Measurements from ENCODE around the gene RPS14.

Gene RPS14

DNA sequence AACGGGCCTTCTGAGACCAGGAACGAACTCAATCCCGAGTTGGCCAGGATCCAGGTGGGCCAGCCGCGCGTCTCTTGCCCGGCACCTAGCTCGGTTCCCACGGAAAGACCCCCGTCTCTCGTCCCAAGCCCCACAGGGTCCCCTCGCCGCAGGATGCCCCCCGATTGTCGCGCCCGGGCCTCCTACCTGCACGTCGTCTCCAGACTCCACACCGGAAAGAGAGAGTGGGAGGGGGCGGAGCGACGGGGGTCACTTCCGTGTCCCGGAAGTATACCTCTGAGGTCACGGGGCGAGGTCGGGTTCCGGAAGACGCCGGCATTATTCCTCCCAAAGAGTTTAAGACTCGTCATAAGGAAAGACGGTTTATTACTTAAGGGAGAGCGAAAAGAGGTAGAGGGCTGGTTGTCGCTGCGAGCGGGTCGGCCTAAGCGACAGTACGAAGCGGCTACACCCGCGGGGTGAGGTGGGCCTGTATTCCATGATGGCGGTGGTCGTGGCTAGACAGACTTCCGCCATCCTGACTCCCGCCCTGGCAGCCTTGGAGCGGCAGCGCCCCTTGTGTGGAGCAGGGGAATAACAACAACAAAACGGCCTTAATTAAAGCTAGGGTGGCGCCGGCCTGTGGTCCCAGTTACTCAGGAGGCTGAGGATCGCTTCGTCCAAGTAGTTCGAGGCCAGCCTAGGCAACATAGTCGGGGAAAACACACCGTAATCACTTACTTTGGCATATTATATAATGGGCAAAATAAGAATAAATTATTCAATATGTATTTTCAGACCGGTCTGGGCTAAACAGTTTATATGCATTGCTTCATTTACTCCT is at the start of gene RPS14:
RPS14 (minus strand) TSS at position 223 of the 823 bp plus-strand sequence. CDS start 2,006 bp downstream, outside the sequence.
- DNase-seq (ENCODE audit: low read depth in 2 of 3, low spot score in 1 of 3), result peak; percentile 88 to 96 (median 90)

DNA sequence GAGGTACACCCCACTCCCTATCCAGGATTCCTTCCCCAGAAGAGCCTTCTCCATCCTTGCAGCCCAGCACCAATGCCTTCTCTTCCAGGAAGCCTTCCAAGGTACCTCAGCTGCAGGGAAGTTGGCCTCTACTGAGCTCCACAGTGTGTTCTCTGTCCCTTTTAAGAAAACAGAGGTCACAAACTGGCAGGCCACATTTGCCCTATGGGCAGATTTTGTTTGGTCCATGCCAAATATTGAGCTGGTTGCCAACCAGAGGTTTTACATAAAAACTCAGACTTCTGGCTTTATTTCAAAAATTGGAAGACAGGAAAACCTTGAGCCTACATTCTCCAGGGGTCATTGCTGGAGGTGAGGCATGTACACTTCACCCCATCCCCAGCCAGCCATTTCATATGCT is 49.4 kb upstream of the RPS14 start:
- no peak for DNase-seq (ENCODE audit: low read depth in 2 of 3, low spot score in 1 of 3)

DNA sequence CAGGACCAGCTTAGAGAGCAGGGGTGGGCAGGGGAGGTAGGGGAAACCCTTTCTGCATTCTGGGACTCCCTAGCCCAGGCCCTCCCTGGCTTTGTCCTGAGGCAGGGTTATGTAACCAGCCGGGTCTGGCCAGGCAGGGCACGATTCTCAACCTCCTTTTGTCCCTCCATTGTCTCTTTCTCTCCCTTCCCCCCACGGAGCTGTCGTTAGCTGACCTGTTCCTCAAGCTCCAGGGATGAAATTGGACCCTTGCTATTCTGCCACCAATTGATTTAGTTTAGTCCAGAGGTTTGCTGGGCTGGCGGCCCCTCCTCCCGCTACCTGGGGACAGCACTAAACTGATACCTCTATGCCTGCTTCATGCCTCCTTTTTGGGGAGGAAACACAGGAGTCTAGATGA is 49.0 kb upstream of the RPS14 start:
- no peak for DNase-seq (ENCODE audit: low read depth in 2 of 3, low spot score in 1 of 3)

DNA sequence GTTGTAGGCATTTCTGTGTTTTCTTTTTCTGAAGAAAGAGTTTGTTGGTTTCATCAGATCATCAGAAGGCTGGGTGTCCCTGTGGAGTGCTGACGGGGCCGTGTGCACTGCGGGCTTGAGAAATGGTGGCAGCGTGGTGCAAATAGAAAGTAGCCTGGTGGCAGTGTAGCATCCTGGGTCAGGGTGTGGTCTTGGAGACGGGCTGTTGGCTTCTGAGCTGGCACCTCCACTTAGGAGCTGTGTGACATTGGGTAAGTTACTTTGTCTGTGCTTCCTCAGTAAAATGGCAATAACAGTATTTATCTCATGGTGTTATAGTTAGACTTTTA is 48.4 kb upstream of the RPS14 start:
- DNase-seq (ENCODE audit: low read depth in 2 of 3, low spot score in 1 of 3), result no peak

DNA sequence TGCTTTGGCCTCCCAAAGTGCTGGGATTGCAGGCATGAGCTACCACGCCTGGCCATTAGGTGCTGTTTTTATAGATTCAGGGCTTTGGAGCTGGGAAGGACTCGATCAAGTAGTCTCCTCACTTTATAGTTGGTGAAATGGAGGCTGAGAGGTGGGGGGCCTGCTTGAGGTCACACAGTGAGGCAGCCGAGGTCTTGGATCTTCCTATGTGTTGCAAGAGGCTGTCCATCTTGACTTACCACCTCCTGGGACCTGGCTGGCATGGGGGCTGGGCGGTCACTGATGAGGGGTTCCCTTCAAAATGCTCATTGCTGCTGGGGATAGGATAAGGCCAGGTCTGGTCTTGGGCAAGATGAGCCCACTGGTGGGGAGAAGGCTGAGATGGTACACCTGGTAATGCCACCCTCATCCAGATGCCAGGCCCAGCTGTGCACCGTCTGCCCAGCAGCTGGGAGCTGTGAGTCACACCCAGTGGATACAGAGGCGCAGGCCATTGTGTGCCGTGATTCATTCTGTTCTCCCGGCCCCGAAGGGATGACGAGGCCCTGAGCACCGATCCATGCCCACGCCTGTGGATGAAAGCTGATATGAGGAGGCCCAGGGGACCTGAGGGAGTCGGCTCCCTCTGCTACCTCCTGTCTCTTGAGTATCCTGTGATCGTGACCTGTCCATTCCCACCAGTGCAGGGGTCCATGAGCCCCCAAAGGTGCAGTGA is 47.9 kb upstream of the RPS14 start:
- no peak for DNase-seq (ENCODE audit: low read depth in 2 of 3, low spot score in 1 of 3)

DNA sequence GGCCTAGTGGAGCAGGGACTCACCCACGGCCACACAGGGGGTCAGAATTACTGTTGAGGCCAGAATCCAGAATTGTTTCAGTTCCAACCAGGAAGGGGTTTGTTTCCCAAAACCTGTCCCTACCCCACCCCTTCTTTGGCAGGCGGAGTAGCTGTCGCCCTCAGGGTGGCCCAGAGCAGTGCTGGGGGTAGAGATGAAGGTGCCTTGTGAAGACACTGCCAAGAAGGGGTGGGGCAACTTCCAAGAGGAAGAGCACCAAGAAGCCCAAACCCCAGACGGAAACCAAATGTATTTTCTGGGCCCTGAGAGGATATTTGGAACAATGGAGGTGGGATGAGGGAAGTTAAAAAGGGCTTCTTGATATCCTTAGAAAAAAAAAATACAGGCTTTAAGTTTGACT is 47.0 kb upstream of the RPS14 start:
- no peak for DNase-seq (ENCODE audit: low read depth in 2 of 3, low spot score in 1 of 3)

DNA sequence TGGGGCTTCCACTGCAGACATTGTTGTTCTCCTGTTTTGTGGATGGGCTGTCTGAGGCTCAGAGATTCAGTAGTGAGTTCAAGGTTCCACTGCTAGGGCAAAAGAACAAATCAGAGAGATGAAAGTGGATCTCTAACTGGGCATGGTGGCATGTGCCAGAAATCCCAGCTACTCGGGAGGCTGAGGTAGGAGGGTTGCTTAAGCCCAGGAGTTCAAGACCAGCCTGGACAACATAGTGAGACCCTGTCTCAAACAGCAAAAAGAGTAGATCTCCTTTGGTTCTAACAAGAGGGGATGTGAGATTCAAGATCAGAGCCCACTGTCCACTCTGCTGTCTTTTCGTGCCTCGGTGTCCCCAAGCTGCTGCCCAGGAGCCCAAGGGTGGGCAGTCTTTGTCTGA is 46.6 kb upstream of the RPS14 start:
- DNase-seq (ENCODE audit: low read depth in 2 of 3, low spot score in 1 of 3), result no peak

DNA sequence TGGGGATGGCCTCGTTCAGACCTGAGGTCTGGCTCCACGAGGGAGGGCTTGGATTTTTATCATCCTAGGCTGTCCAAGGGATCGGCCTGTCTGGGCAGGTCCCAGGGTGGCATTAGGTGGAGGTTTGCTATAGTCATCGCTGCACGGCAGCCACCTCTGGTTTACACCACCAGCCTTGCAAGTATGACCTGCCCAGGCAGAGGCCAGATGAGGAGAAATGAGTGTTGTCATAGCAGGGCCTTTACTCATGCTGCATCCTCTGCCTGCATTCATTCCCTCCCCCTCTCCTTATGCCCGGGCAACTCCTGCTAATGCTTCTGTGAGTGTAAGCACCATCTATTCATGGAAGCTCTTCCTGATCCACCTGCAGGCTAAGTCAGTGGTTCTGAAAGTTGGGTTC is 43.1 kb upstream of the RPS14 start:
- no peak for DNase-seq (ENCODE audit: low read depth in 2 of 3, low spot score in 1 of 3)

DNA sequence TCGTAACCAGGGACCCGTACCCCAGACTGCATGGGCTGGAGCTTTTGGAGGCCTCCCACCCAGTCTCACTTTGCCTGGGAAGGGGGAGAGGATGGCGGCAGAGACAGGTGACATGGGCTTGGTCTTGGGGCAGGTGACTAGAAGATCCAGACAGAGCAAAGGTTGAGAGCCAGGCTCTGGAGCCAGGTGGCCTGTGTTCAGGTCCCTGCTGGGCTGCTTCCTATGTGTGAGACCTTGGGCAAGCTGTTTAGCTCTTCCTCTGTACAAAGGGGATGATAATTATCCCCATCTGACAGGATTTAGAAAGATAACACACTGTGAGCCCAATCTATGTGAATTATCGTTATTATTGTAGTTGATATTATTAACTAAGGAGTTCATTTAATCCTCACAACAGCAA is 42.3 kb upstream of the RPS14 start:
- DNase-seq (ENCODE audit: low read depth in 2 of 3, low spot score in 1 of 3), result no peak

DNA sequence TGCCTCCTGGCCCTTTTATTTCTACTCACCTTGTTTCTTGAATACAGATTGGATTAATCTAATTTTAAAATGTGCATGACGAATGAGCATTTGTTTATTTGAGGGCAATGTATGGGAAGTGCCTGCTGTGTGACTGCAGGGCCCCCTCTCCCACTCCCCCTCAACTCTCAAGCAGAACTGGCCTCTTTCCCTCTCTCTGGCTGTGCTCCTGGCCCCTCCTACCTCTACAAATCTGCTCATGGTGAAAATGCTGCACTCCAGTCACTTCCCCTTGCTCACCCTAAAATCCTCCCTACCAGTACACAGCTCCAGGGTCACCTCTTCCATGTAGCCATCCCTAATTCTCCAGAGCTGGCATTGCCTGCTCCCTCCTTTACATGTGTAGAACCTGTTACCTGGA is 41.2 kb upstream of the RPS14 start:
- no peak for DNase-seq (ENCODE audit: low read depth in 2 of 3, low spot score in 1 of 3)

DNA sequence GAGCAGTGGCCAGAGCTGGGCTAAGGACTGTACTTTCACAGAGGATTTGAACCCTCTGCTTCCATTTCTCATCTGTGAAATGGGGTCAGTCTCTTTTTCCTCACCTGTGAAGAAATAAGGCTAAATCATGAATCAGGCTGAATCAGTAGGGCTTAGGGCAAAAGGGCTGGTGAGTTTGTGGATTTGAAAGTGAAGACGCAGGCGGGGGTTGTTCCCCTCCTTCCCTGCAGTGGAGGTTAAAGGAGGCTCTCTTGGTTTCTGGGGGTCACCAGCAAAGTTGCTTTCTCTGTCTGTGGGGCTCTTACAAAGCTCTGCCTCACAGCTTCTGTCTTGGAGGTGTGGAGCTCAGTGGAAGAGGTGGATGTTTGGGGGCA is 40.7 kb upstream of the RPS14 start:
- no peak for DNase-seq (ENCODE audit: low read depth in 2 of 3, low spot score in 1 of 3)

DNA sequence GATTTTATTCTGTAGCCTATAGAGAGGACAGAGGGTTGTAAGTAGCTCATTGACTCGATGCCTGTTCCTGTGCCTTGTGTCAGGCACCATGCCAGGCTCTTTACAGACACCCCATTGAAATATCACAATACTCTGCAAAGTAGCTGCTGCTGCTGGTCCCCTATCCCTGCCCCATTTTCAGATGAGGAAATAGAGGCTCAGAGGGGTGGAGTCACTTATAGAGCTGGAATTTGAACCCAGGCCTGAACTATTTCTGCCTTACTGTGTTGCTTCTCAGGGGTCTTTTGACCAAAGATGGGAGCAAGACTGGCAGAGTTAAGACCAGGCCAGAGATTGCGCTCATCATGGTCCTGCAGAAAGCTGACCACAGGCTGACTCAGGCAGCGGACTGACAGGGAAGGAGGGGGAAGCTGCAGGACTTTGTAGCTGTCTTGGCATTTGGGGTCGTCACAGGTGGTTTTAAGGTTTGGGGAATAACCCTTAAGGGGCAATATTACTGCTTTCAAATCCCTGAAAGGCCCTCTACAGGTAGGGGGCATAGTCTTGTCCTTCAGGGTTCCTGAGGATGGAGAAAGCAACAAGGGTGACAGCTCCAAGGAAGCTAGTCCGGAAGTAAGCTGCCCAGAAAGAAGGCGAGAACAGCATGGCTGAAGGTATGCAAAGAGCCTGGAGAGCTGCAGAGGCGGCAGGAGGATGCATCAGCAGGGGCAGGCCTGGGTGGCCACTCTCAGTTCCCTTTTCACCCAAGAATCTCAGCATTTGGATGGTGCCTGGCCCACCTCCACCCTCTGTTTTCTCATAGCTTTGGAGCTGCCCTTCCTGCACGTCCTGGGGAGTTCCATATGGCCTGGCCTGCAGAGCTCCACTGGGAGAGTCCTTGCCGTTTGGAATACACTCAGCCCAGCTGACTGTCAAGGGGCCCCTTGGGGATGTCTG is 40.1 kb upstream of the RPS14 start:
- DNase-seq (ENCODE audit: low read depth in 2 of 3, low spot score in 1 of 3), result no peak

DNA sequence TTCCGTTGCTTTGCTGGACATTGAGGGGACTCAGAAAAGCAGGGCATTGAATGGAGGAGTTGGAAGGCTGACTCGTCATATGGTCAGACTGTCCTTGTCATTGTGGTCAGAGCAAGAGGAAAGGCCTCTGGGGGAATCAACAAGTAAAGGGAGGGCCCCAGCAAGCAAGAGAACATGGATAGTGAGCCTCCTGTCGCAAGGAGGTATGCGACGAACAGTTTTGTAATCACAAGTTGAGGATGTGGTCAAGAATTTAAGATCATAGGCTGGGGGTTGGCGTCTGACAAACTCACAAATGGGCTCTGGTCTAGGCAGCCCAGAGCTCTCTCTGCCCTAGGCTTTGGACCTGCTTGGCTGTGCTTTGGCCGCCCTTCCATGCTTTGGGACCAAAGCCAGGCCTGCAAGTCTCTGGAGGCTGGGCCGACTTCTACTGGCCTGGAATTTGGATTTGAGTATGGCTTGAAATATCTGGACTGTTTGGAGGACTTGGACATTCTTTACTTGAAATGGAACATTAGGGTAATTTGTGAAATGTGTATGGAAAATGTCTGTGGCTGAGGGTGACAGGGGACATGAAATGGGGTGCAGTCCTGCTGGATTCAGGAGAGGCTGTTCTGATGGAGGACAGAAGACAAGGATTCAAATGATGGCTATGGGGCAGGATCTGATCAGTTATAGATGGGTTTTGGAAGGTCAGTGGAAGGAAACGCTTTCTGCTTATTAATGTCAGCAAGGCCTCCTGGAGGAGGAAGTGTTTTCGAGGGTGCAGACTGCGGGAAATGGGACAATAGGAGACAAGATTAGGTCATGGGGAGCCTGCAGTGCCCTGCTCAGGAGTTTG is 39.2 kb upstream of the RPS14 start:
- no peak for DNase-seq (ENCODE audit: low read depth in 2 of 3, low spot score in 1 of 3)

DNA sequence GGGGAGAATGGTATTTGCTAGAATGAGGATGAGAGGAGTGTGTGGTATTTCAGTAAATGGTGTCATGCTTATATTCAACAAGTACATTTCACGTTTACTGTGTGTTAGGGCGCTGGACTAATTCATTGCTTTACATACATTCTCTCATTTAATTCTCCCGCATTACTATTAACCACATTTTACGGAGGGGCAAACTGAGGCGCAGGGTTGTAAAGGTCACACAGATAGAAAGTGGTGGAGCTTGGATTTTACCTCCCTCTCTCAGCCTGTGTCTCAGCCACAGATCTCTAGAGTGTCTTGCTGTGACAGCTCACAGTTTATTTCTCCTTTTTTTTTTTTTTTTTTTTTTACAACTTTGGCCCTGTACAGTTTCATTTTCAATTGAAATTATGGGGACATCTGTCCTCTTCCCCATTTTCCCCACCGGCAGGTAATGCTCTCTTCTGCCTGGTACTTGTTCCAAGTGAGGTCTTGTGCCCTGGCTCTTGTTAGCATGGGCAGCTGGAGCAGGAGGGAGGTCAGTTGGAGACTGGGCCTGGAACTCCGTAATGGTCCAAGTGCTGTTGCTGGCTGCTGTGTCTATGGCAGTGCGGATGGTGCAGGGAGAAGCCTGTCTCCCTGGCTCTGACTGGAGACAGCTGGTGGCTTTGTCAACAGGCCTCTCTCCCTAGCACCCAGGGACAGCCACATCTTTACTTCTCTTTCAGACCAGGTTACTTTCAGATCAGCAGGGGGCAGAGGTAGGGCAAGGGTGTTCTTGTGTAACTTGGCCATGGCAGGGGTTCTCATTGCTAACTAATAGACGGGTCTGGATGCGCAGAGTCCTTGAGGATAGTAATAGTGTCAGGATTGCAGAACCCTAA is 37.9 kb upstream of the RPS14 start:
- no peak for DNase-seq (ENCODE audit: low read depth in 2 of 3, low spot score in 1 of 3)

DNA sequence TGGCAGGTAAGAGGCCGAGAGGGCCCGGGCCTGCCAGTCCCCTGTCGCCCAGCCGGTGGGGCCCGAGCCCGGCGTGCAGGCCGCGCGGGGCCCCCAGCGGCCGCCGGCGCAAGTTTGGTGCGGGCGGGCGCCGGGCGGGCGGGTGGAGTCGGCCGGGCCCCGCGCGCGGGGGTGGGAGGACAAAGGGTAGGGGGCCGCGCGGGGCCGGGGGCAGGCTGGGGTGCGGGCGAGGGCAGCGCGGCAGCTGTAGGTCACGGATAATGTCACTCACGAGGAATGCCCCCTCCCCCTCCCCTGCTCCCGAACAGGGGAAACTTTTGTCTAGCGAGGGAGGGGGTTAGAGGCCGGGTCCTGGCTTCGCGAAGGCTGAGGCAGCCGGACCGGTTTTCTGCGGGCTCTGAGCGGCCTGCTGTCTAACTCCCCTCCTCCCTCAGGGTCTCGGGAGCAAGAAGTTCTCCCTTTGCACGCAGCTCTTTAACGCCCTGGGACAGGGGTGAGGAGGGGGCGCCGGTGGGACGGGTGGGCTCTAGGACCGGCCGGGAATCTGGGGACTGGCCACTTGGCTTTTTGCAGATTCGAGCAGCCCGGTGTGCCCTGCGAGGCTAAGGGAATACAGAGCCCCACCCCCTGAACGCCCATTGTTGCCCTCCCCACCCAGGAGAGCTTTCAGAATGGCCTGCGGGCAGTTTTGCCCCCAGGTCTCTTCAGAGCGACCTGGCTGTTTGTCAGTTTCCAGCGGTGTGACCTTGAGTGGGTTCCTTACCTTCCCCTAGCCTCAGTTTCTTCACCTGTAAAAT is 37.1 kb upstream of the RPS14 start:
- peak in 2 of 3 donors; percentile 12 to 14 for DNase-seq (ENCODE audit: low read depth in 2 of 3, low spot score in 1 of 3)

DNA sequence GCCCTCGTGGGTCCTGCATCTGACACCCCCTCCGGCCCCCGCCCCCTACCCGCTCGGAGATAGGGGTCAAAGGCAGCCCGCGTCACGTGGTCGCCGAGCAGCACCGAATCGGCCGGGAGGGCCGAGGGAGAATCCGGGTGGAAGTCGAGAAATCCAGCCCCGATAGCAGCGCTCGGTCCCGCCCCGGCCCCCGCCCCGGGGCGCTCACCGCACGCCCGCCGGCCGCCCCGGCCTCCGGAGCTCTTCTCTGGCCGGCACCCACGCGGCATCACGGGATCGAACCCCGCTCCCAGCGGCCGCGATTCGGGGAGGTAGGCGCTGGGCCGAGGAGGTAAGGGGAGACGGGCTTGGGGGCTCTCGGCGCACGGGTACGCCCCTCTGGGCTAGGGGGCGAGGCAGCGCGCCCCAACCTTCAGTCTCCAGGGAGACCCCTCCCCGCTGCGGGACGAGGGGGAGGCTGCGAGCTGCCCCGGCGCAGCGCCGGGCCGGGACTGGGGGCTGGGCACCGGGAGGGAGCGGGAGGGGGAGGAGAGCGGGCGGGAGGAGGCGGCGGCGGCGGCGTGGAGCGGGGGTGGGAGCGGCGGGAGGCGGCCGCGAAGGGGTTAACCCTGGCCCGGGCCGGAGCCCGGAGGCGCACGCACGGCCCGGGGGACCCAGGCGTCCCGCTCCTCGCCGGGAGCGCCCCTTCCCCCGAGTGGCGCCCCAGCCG is 36.3 kb upstream of the RPS14 start:
- DNase-seq (ENCODE audit: low read depth in 2 of 3, low spot score in 1 of 3), result peak in 1 of 3 donors; percentile 23

DNA sequence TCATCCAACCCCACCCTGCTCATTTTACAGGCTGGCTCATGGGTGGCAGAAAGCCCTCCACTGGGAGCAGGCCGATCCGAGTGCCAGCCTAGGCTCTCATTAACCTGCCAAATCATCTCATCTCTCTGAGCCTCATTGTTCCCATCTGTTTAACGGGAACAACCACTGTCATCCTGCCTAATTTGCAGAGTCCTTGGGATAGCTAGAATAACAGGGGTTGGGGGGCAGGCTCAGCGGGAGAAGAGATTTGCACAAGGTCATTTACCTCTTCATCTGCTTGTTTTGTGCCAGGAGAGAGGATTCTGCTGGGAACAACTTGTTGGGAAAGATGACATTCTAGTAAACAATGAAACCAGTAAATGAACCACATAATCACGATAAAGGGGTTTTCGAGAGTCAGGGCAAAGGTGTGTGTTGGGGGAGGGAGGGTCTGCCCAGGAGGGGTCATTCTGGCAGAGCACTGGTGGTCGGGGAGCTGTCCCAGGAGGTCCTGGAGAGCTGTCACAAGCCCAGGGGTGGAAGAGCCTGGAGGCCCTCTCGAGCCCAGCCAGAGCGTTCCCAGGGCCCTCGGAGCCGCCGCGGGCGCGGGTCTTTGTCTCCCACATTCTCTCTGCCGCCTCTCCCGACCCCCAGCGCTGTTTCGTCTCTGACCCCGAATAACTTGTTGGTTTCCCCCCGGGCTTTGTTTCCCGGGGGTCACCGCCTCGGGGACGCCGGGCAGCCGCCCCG is 35.6 kb upstream of the RPS14 start:
- no peak for DNase-seq (ENCODE audit: low read depth in 2 of 3, low spot score in 1 of 3)

DNA sequence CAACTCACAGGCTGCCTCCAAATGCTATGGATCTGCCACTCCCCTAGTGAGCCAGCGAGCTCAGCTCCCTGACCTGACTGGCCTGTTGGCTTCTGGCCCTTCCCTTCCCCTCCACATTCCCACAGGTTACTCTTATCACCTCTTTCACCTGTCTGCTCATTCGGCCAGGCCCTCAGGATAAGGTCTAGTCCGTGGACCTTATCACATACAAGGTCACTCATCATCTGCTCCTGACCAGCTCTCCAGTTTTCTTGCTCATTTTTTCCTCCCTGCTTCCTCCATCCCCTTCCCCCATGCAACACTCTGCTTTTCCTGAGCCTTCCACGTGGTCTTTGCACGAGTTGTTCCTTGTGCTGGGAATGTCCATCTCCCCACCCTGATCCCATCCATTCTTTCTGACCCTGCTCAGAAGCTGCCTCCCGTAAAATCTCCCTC is 32.5 kb upstream of the RPS14 start:
- no peak for DNase-seq (ENCODE audit: low read depth in 2 of 3, low spot score in 1 of 3)

Data from stimulated activated CD4-positive, alpha-beta T cell treated with anti-CD3 and anti-CD28 coated beads, Interleukin-12 subunit alpha, Interleukin-12 subunit beta, amount 100 ng/mL, for 48 hours (primary cell).